Measurements from ENCODE around the gene PDZD11.
"Not testable (repeated sequence)": the region's sequence is repeated elsewhere in the genome, so short reads cannot be mapped to it uniquely, and the experiment has no call there.

Gene PDZD11

GRCh38 chrX:70257423-70258288 lies 32.1 kb downstream of the PDZD11 start:
- no peak for DNase-seq (ENCODE audit: low read depth in 2 of 2)

- DNase-seq (ENCODE audit: low read depth in 2 of 2), result no peak
These were observed 34.3 kb downstream of the PDZD11 start for GRCh38 chrX:70255452-70255851.

GRCh38 chrX:70254909-70255308 lies 34.8 kb downstream of the PDZD11 start:
- DNase-seq (ENCODE audit: low read depth in 2 of 2), result no peak

GRCh38 chrX:70254063-70254400 lies 35.7 kb downstream of the PDZD11 start:
- DNase-seq (ENCODE audit: low read depth in 2 of 2), result no peak

- DNase-seq (ENCODE audit: low read depth in 2 of 2), result no peak
These were observed 36.2 kb downstream of the PDZD11 start for GRCh38 chrX:70253377-70254062.

GRCh38 chrX:70252491-70252890 lies 37.2 kb downstream of the PDZD11 start:
- DNase-seq (ENCODE audit: low read depth in 2 of 2), result no peak

- DNase-seq (ENCODE audit: low read depth in 2 of 2), result no peak
These were observed 42.5 kb downstream of the PDZD11 start for GRCh38 chrX:70247252-70247651.

- DNase-seq (ENCODE audit: low read depth in 2 of 2), result no peak
These were observed 44.8 kb downstream of the PDZD11 start for GRCh38 chrX:70244881-70245280.

- not testable (repeated sequence) for DNase-seq (ENCODE audit: low read depth in 2 of 2)
These were observed 46.1 kb downstream of the PDZD11 start for GRCh38 chrX:70243601-70244000.

- no peak for DNase-seq (ENCODE audit: low read depth in 2 of 2)
These were observed 48.2 kb downstream of the PDZD11 start for GRCh38 chrX:70241501-70241900.

GRCh38 chrX:70240751-70241150 lies 49.0 kb downstream of the PDZD11 start:
- no peak for DNase-seq (ENCODE audit: low read depth in 2 of 2)

Data from stimulated activated CD8-positive, alpha-beta memory T cell treated with anti-CD3 and anti-CD28 coated beads, Interleukin-7, amount 100 ng/mL, for 4 hours (primary cell).